Brain microvascular endothelial cell (primary cell): ENCODE measurements around the gene HECTD4.

Experiments used
- DNase-seq: peaks from one replicate; pipeline ENCODE4 v3.0.0-alpha.2; 2020
- H3K27ac ChIP-seq: fragments of 250-450 bp; sonication (Bioruptor Pico); 2 replicates; pipeline ENCODE4 v1.5.1; 2020; ENCODE audit warnings: mild to moderate bottlenecking, moderate library complexity
- H3K27me3 ChIP-seq: fragments of 250-450 bp; sonication (Bioruptor Pico); replicated peaks from 2 replicates; pipeline ENCODE4 v1.5.1; 2020; ENCODE audit warnings: mild to moderate bottlenecking
- H3K36me3 ChIP-seq: fragments of 250-450 bp; sonication (Bioruptor Pico); replicated peaks from 2 replicates; pipeline ENCODE4 v1.5.1; 2020; ENCODE audit warnings: mild to moderate bottlenecking
- H3K4me3 ChIP-seq: 2 replicates; pipeline ENCODE4 v1.5.1; 2011; ENCODE audit warnings: low read depth, mild to moderate bottlenecking, control low read depth, low read length, moderate library complexity
- in situ Hi-C: cut with HindIII; loops from 2 replicates; pipeline ENCODE4 v1.10.0; 2017; ENCODE audit warnings: low sequenced_read_pairs, low pct_ligation_motif_present
- TF ChIP-seq, protein P1 (sequence below): IDR thresholded peaks from 2 replicates; pipeline ENCODE4 v1.5.1; 2011; ENCODE audit warnings: low read depth, mild to moderate bottlenecking, moderate library complexity, low read length, control low read depth, inconsistent platforms; ENCODE audit errors: missing control alignments

HECTD4 gene

DNA sequence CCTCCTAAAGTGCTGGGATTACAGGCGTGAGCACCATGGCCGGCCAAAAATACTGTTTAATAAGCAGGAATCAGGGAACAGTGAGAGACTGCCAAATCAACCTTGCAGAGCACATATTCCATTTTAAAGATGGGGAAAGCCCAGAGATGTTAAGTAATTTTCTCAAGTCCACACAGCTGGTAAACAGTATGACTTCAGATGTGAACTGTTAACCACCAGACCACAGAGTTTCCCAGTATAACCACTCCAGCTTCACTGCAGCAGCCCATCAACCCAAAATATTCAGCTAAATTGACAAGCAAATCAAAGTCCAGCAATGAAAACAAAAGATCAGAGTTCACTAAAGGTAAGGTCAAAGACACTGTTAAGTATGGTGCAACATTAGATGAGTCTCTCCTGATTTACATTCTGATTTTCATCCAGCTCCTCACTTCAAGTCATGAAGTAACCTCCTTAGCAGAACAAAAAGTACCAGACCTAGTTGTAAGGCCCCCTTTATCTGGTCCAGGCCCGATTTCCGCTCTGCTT is 174.8 kb downstream of the HECTD4 start:
- no peaks in the 10 kb centered on the region for H3K27me3 ChIP-seq
- H3K27ac ChIP-seq: no peak overlapping the region
- peaks cover 53% of the 10 kb centered on the region for H3K36me3 ChIP-seq
- TF ChIP-seq, protein P1, sequence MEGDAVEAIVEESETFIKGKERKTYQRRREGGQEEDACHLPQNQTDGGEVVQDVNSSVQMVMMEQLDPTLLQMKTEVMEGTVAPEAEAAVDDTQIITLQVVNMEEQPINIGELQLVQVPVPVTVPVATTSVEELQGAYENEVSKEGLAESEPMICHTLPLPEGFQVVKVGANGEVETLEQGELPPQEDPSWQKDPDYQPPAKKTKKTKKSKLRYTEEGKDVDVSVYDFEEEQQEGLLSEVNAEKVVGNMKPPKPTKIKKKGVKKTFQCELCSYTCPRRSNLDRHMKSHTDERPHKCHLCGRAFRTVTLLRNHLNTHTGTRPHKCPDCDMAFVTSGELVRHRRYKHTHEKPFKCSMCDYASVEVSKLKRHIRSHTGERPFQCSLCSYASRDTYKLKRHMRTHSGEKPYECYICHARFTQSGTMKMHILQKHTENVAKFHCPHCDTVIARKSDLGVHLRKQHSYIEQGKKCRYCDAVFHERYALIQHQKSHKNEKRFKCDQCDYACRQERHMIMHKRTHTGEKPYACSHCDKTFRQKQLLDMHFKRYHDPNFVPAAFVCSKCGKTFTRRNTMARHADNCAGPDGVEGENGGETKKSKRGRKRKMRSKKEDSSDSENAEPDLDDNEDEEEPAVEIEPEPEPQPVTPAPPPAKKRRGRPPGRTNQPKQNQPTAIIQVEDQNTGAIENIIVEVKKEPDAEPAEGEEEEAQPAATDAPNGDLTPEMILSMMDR: no peak
- in situ Hi-C loops: no loop called here
- DNase-seq: no peak
- no peak overlapping the region for H3K4me3 ChIP-seq

DNA sequence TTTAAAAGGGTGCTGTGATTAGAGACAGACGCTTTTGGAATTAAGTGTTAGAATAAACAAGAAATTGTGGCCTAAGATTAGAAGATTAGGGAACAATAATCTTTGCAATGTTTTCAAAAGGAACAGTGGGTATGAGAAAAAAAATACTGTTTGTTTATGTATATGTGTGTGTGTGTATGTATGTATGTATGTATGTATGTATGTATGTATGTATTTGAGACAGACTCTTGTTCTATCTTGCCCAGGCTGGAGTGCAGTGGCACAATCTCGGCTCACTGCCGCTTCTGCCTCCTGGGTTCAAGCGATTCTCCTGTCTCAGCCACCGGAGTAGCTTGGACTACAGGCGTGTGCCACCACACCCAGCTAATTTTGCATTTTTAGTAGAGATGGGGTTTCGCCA is 175.3 kb downstream of the HECTD4 start:
- in situ Hi-C loops: no loop called here
- TF ChIP-seq, protein P1: no peak
- DNase-seq: no peak
- Histone ChIP-seq H3K27me3 (no peaks in the 10 kb centered on the region), H3K27ac (no peak overlapping the region), H3K4me3 (no peak overlapping the region), H3K36me3 (peaks cover 48% of the 10 kb centered on the region)

DNA sequence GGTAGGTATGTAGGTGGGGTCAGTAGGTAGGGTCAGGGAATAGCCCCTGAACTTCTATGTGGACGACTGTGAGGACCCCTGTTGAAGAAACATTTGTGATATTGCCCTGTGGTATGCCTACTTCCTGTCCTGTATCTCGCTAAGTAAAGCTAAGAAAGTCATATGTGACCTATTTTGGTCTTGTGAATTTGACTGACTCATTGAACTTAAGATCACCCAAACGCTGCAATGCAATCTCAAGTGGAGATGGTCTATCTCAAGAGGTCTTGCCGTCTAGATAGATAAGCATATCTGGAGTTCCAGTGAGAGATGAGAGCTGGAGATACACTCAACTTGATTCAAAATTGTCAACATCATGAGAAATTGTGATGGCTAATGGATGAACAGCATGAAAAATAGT is 183.1 kb downstream of the HECTD4 start:
- peak; percentile 40 for DNase-seq
- in situ Hi-C loops: no loop called here
- no peaks in the 10 kb centered on the region for H3K27me3 ChIP-seq
- peaks cover 31% of the 10 kb centered on the region for H3K36me3 ChIP-seq
- H3K27ac ChIP-seq: peak overlapping the region; percentile 33
- TF ChIP-seq, protein P1: no peak
- no peak overlapping the region for H3K4me3 ChIP-seq

DNA sequence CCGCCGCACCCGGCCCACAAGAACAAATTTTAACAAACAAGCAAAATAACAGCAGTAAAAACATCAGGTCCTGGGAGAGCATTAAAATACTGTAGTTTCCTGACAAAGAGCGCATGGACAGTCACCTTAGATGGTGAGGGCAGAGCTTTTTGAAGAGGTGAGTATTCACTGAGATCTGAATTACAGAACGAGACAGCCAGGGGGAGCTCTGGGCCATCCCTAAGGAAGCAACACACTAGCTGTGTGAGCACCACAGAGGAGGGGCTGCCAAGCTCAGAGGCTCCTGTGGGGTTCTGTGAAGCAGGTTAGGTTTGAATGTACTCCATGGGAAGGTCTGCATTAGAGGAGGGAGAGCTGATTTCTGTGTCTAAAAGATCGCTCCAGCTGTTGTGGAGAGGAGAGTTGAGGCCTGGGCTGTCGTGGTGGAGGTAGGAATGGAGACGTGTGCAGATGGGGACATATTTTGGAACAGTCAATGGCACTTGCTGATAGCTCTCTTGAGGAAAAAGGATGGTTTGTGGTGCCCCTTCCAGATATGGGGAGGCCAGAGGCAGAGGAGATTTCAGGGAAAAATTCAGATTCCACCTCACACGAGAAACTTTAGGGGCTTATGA is 184.0 kb downstream of the HECTD4 start:
- H3K4me3 ChIP-seq: no peak overlapping the region
- H3K27ac ChIP-seq: no peak overlapping the region
- peaks cover 33% of the 10 kb centered on the region for H3K36me3 ChIP-seq
- no peaks in the 10 kb centered on the region for H3K27me3 ChIP-seq
- DNase-seq: peak; percentile 47
- TF ChIP-seq, protein P1: peak; percentile 82
- in situ Hi-C loops: no loop called here

DNA sequence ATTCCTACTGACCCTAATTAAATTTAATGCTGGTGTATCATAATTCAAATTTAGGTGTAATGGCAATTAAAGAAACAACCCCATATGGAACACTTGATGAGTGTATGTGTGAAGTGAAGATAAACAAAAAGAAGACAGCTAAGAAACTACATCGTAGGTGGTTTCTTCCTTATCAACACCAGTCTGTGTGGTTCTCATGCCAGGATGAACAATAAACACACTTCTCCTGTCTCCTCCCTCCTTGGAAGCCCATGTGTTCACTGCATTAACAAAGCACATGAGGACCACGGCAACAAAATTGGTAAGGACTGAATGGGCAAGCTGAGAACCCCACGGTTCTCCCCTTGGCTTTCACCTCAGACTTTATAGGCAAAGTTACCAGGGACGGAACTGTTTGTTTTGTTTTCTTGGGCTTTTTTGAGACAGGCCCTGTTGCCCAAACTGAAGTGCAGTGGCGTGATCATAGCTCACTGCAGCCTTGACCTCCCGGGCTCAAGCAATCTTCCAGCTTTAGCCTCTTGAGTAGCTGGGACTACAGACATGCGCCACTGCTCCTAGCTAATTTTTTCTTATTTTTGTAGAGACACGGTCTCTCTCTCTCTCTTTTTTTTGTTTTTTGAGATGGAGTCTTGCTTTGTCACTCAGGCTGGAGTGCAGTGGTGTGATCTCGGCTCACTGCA is 185.9 kb downstream of the HECTD4 start:
- H3K36me3 ChIP-seq: peaks cover 45% of the 10 kb centered on the region
- no peak overlapping the region for H3K27ac ChIP-seq
- in situ Hi-C loops: no loop called here
- no peak overlapping the region for H3K4me3 ChIP-seq
- TF ChIP-seq, protein P1: no peak
- DNase-seq: no peak
- no peaks in the 10 kb centered on the region for H3K27me3 ChIP-seq
